Measurements from ENCODE around the gene ERMAP. TPM values are rescaled to one million over a fixed set of nuclear protein-coding genes. Genes with fewer than 3 reads are reported as not detected.
A peak's percentile ranks its signal among the peaks of the same experiment; 100 is the strongest.

Gene ERMAP
- total and polyA plus RNA-seq, 8 donors = 13.8 to 31.6 (median 29.0) TPM

DNA sequence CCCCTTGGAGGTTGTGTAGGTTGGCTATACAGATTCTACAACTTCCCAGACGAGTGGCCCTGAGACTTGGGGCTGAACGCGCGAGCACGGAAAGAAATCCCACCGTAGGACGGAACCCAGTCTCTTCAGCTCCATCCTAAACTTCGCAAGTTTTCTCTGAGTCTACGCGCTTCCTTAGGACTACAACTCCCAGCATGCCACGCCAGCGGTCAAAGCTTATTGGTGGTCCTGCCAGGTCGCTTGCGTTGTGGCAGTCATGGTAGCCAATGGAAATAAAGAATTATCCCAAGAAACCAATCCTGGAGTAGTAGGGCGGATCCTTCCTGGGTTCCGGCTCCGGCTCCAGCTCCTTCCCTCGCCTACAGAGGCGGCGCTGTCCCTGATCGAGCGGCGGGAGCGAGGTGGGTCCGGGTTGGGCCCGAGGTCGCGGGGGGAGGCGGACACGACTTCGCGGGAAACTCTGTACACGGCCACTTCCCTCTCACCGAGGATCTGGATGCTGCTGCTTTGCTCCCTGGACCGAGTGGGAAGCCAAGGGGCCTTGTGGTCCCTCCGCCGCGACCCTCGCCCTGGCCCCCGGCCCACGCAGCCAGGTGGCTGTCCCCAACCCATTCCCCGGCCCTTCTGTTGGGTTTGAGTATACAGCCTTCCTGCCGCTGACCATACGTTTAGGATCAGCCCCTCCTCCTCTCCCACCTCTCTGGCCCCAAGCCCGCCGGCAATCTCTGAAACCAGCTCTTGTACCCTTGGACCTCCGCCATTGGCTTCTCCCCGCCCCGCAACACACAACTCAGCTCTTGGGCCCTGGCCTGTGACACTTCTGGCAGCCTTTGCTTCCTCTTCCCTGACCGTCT lies 29.6 kb downstream of the ERMAP start, which contains the start of gene ZNF691:
ZNF691 (plus strand) TSS at position 357 of the 854 bp plus-strand sequence. CDS start 3,046 bp downstream, outside the sequence.
- intact Hi-C loops (cut with DNase I) = no loop called here
- peaks cover 12 to 32% of the 10 kb centered on the region in 2 donors for H3K4me1 ChIP-seq
- peak within 1 kb of the TSS; percentile 91 to 98 for H3K4me3 ChIP-seq
- H3K27me3 ChIP-seq = no peaks in the 10 kb centered on the region
- ATAC-seq (peak; percentile 99), DNase-seq (peak; percentile 92 to 97 (median 94))
- H3K27ac ChIP-seq = peak within 1 kb of the TSS; percentile 66 to 80
- H3K9me3 ChIP-seq = no peaks in the 10 kb centered on the region
- peaks cover 0 to 29% of the 10 kb centered on the region in 2 donors for H3K36me3 ChIP-seq
- peak; percentile 31 to 45 for TF ChIP-seq CTCF (IDR thresholded peaks at IDR 0.05)

DNA sequence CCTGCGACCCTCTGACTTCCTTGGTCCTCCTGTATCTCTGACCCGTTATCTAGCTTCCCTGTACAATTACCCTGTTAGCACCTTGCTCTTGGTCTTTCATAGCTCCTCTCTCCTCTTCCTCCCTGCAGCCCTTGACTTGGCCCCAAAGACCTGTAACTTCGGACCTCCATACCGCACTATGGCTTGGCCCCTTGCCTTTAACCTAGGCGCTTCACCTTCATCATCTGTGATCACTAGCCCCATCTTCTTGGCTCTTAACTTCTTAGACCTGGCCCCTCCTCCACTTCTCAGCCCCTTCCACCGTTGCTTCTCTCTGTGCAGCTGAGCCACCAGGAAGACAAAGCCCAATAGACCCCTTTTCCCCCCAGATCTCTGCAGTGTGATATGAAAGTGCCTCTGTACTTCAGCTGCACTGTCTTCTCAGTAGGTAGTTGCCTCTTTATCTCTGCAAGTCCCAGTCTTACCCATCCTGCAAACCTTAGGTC lies 30.2 kb downstream of the ERMAP start:
- intact Hi-C loops (cut with DNase I) = no loop called here
- H3K27ac ChIP-seq = peak overlapping the region in 1 of 2 donors; percentile 80
- no peak for ATAC-seq
- no peaks in the 10 kb centered on the region for H3K27me3 ChIP-seq
- H3K9me3 ChIP-seq = no peaks in the 10 kb centered on the region
- H3K36me3 ChIP-seq = peaks cover 0 to 34% of the 10 kb centered on the region in 2 donors
- no peak for DNase-seq
- no peak for TF ChIP-seq CTCF (IDR thresholded peaks at IDR 0.05)
- peak overlapping the region; percentile 91 to 98 for H3K4me3 ChIP-seq
- peaks cover 12 to 32% of the 10 kb centered on the region in 2 donors for H3K4me1 ChIP-seq

- Histone ChIP-seq H3K9me3 (no peaks in the 10 kb centered on the region), H3K4me3 (peak overlapping the region in 1 of 2 donors; percentile 91), H3K36me3 (peaks cover 0 to 30% of the 10 kb centered on the region in 2 donors), H3K4me1 (peaks cover 12 to 32% of the 10 kb centered on the region in 2 donors), H3K27ac (no peak overlapping the region), H3K27me3 (no peaks in the 10 kb centered on the region)
- no peak for TF ChIP-seq CTCF (IDR thresholded peaks at IDR 0.05)
- intact Hi-C loops (cut with DNase I) = no loop called here
- ATAC-seq = no peak
- DNase-seq = no peak
Observed at GRCh38 chr1:42847721-42848460, 31.0 kb downstream of the ERMAP start.

- H3K4me1 ChIP-seq = peaks cover 12 to 31% of the 10 kb centered on the region in 2 donors
- H3K27me3 ChIP-seq = no peaks in the 10 kb centered on the region
- peaks cover 0 to 23% of the 10 kb centered on the region in 2 donors for H3K36me3 ChIP-seq
- no peaks in the 10 kb centered on the region for H3K9me3 ChIP-seq
- intact Hi-C loops (cut with DNase I) = no loop called here
- DNase-seq (no peak), ATAC-seq (no peak)
- TF ChIP-seq CTCF (IDR thresholded peaks at IDR 0.05) = no peak
- H3K27ac ChIP-seq = no peak overlapping the region
- H3K4me3 ChIP-seq = no peak overlapping the region
Observed at GRCh38 chr1:42848823-42849537, 32.1 kb downstream of the ERMAP start.
